CD4-positive, alpha-beta T cell (primary cell): ENCODE data around the gene LMBR1L. TPM values are rescaled to one million over a fixed set of nuclear protein-coding genes. Genes with fewer than 3 reads are reported as not detected.

ENCODE experiments used
- ATAC-seq: fragments of 200-7000 bp; cut with Tn5 transposase; one replicate; pipeline ENCODE4 v1.10.0; 2022; ENCODE audit warnings: mild to moderate bottlenecking; ENCODE audit not compliant: poor library complexity
- CTCF ChIA-PET: fragments of 350-600 bp; sonication (Branson Sonifier 250); formaldehyde crosslinking; loops from one replicate; lab custom pipeline; 2021; ENCODE audit warnings: antibody characterized with exemption, inconsistent platforms; lab: Charles Lee
- POLR2A ChIA-PET: fragments of 350-600 bp; sonication (Branson Sonifier 250); formaldehyde crosslinking; loops from one replicate; lab custom pipeline; 2021; ENCODE audit warnings: antibody characterized with exemption, inconsistent platforms; lab: Charles Lee
- DNase-seq, 14 experiments: peaks; one replicate each; pipeline ENCODE4 v3.0.0-alpha.2; 2013 to 2020; ENCODE audit warnings: mixed read lengths in 2 of 14
- H3K27ac ChIP-seq, 2 donors: one replicate each; pipeline versions ENCODE4 v1.5.1 to v1.7.0; 2013; ENCODE audit warnings: low read length in 2 of 2, low read depth in 1 of 2, mild to moderate bottlenecking in 1 of 2
- H3K27me3 ChIP-seq, 2 experiments: 1 replicate in 1 of 2; 2 replicates in 1 of 2; pipeline versions ENCODE4 v1.6.1 to v1.7.0; 2013; ENCODE audit warnings: low read length in 2 of 2, control low read depth in 1 of 2, mild to moderate bottlenecking in 1 of 2, moderate library complexity in 1 of 2; ENCODE audit not compliant: insufficient read depth in 2 of 2, control insufficient read depth in 1 of 2
- H3K36me3 ChIP-seq: one replicate; pipeline ENCODE4 v1.6.1; 2013; ENCODE audit warnings: low read length, control low read depth; ENCODE audit not compliant: insufficient read depth
- H3K4me1 ChIP-seq: one replicate; pipeline ENCODE4 v1.6.1; 2013; ENCODE audit warnings: low read length, control low read depth; ENCODE audit not compliant: insufficient read depth
- H3K4me3 ChIP-seq: one replicate; pipeline ENCODE4 v1.5.1; 2013; ENCODE audit warnings: mild to moderate bottlenecking, low read length, moderate library complexity
- H3K9me3 ChIP-seq, 2 experiments: 1 replicate in 1 of 2; 2 replicates in 1 of 2; pipeline versions ENCODE4 v1.6.1 to v1.7.0; 2013; ENCODE audit warnings: low read length in 2 of 2, mild to moderate bottlenecking in 2 of 2, control low read depth in 1 of 2, moderate library complexity in 1 of 2; ENCODE audit not compliant: control insufficient read depth in 1 of 2, insufficient read depth in 1 of 2
- H3K27ac Mint-ChIP-seq: one replicate; pipeline ENCODE4 v1.8.0; 2020; ENCODE audit warnings: mixed read lengths
- H3K27me3 Mint-ChIP-seq: one replicate; pipeline ENCODE4 v1.8.0; 2021; ENCODE audit warnings: mixed read lengths
- H3K36me3 Mint-ChIP-seq: one replicate; pipeline ENCODE4 v1.8.0; 2021; ENCODE audit warnings: low read depth, mixed read lengths
- H3K4me1 Mint-ChIP-seq: one replicate; pipeline ENCODE4 v1.8.0; 2021; ENCODE audit warnings: low read depth, mixed read lengths
- H3K4me3 Mint-ChIP-seq: one replicate; pipeline ENCODE4 v1.8.0; 2020; ENCODE audit warnings: mild to moderate bottlenecking, mixed read lengths
- H3K9me3 Mint-ChIP-seq: one replicate; pipeline ENCODE4 v1.8.0; 2020; ENCODE audit warnings: mixed read lengths
- CTCF ChIP-seq: fragments of 200-600 bp; IDR thresholded peaks from one replicate; pipeline ENCODE4 v1.8.0; 2022; ENCODE audit warnings: antibody characterized with exemption, mild to moderate bottlenecking
- intact Hi-C, 2 experiments: fragments of 100-400 bp; cut with DNase I in 1 of 2; cut with micrococcal nuclease in 1 of 2; formaldehyde crosslinking; loops; one replicate each; pipeline versions ENCODE4 v1.15.1 to v1.9.0; 2023 to 2025; cut with DNase I, micrococcal nuclease
- total RNA-seq, 174 experiments: library from RNA in 2 of 174; stranded (reverse) in 2 of 174; gene quantifications; one replicate each; pipeline ENCODE4 v1.2.3 and lab custom pipeline; 2021 to 2026

The LMBR1L gene
- total RNA-seq, 2 experiments from 2014 or later: 401 to 418 TPM

GRCh38 chr12:49147384-49147783 lies 36.7 kb upstream of the LMBR1L start:
- H3K4me3 Mint-ChIP-seq: no peak overlapping the region
- no peaks in the 10 kb centered on the region for H3K4me1 ChIP-seq
- no peak overlapping the region for H3K4me3 ChIP-seq
- H3K36me3 ChIP-seq: no peaks in the 10 kb centered on the region
- ChIA-PET POLR2A (interaction anchor here (0.7 kb wide), 1 partner anchor 41 kb away, joined by 3 read pairs; the partner anchor contains the start of gene TUBA1A), CTCF (interaction anchor here (0.6 kb wide), 1 partner anchor 31 kb away, joined by 3 read pairs; no protein-coding TSS in a partner anchor)
- H3K27me3 Mint-ChIP-seq: no peaks in the 10 kb centered on the region
- DNase-seq (no peak), ATAC-seq (no peak)
- no peak for TF ChIP-seq CTCF
- no peaks in the 10 kb centered on the region for H3K9me3 ChIP-seq
- H3K4me1 Mint-ChIP-seq: no peaks in the 10 kb centered on the region
- H3K27me3 ChIP-seq: no peaks in the 10 kb centered on the region
- H3K27ac Mint-ChIP-seq: no peak overlapping the region
- intact Hi-C loops: no loop called here
- H3K9me3 Mint-ChIP-seq: no peaks in the 10 kb centered on the region
- no peaks in the 10 kb centered on the region for H3K36me3 Mint-ChIP-seq
- no peak overlapping the region for H3K27ac ChIP-seq

- POLR2A ChIA-PET: no interaction called here
- Histone ChIP-seq H3K4me3 (no peak overlapping the region), H3K27ac (no peak overlapping the region), H3K27me3 (no peaks in the 10 kb centered on the region), H3K9me3 (no peaks in the 10 kb centered on the region), H3K4me1 (no peaks in the 10 kb centered on the region), H3K36me3 (no peaks in the 10 kb centered on the region)
- no peak for TF ChIP-seq CTCF
- H3K27me3 Mint-ChIP-seq: no peaks in the 10 kb centered on the region
- H3K9me3 Mint-ChIP-seq: no peaks in the 10 kb centered on the region
- H3K36me3 Mint-ChIP-seq: no peaks in the 10 kb centered on the region
- no peak overlapping the region for H3K4me3 Mint-ChIP-seq
- ATAC-seq: no peak
- no peak for DNase-seq
- CTCF ChIA-PET: no interaction called here
- intact Hi-C loops: no loop called here
- no peak overlapping the region for H3K27ac Mint-ChIP-seq
- no peaks in the 10 kb centered on the region for H3K4me1 Mint-ChIP-seq
These were observed 35.8 kb upstream of the LMBR1L start for GRCh38 chr12:49146406-49146805.

- ATAC-seq: no peak
- Mint-ChIP-seq H3K4me1 (no peaks in the 10 kb centered on the region), H3K27me3 (no peaks in the 10 kb centered on the region), H3K9me3 (no peaks in the 10 kb centered on the region), H3K36me3 (no peaks in the 10 kb centered on the region), H3K4me3 (no peak overlapping the region), H3K27ac (no peak overlapping the region)
- Histone ChIP-seq H3K9me3 (no peaks in the 10 kb centered on the region), H3K4me1 (no peaks in the 10 kb centered on the region), H3K36me3 (no peaks in the 10 kb centered on the region), H3K27ac (no peak overlapping the region), H3K27me3 (no peaks in the 10 kb centered on the region), H3K4me3 (no peak overlapping the region)
- TF ChIP-seq CTCF: no peak
- ChIA-PET CTCF (no interaction called here), POLR2A (interaction anchor here (0.6 to 2.1 kb wide), 2 partner anchors 13 to 144 kb away, joined by 4 to 13 read pairs; partner anchors contain the start of gene TUBA1B)
- DNase-seq: no peak
- intact Hi-C loops: no loop called here
These were observed 33.7 kb upstream of the LMBR1L start for GRCh38 chr12:49144384-49144783.
